ENCODE data around the gene CUX1.

DNA sequence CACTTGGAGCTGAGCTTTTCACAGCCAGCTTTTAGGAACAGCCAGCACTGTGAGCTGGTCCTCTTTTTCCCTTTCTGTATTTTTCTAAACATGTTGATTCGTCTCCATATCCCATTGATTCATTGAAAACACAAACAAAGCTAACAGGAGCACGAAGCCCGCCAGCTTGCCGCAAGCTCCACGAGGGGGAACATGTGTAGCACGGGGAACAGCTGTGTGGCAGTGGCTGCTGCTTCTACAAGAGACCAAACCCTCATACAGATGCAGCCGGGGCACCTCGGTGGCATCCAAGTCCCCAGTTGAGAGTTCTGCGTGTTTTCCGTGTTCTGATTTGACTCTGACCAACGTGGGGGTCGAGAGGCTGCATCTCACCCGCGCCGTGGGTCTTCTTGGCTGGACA lies 388.5 kb downstream of the CUX1 start:
- TF ChIP-seq ISL1 (CRISPR knock-in tag; IDR thresholded peaks at IDR 0.05) (no peak), ARNTL (CRISPR knock-in tag; IDR thresholded peaks at IDR 0.05; ENCODE audit: borderline replicate concordance, low read depth) (no peak), PATZ1 (CRISPR knock-in tag; IDR thresholded peaks at IDR 0.05; ENCODE audit: borderline replicate concordance) (no peak), ZNF565 (CRISPR knock-in tag; conservative IDR thresholded peaks at IDR 0.05; ENCODE audit: low read depth) (no peak), PPARA (CRISPR knock-in tag; IDR thresholded peaks at IDR 0.05; ENCODE audit: borderline replicate concordance) (no peak), BACH2 (CRISPR knock-in tag; IDR thresholded peaks at IDR 0.05; ENCODE audit: borderline replicate concordance) (no peak), CREB5 (CRISPR knock-in tag; IDR thresholded peaks at IDR 0.05; ENCODE audit: low read depth) (no peak), SNAI2 (CRISPR knock-in tag; IDR thresholded peaks at IDR 0.05) (no peak), ZNF8 (CRISPR knock-in tag; IDR thresholded peaks at IDR 0.05) (no peak), RARB (CRISPR knock-in tag; IDR thresholded peaks at IDR 0.05) (no peak)

Data from SK-N-SH treated with all-trans-retinoic acid at 6 μM for 48 hours (cell line).